Vagina (tissue), 2 donors: Measurements from ENCODE around the gene VAV3.

ENCODE experiments used
- POLR2A ChIP-seq, 2 donors: fragments of 450-650 bp; IDR thresholded peaks; one replicate each; pipeline ENCODE4 v1.6.1; 2017; ENCODE audit warnings: antibody characterized with exemption in 2 of 2, mild to moderate bottlenecking in 2 of 2, moderate library complexity in 2 of 2
- TF ChIP-seq, protein P1 (sequence below), 3 experiments: fragments of 450-650 bp in 2 of 3; fragments of 200-600 bp in 1 of 3; sonication (generic) in 1 of 3; IDR thresholded peaks; one replicate each; pipeline ENCODE4 v1.5.1; 2017 to 2019; ENCODE audit warnings: antibody characterized with exemption in 3 of 3, mild to moderate bottlenecking in 2 of 3, moderate library complexity in 2 of 3

DNA sequence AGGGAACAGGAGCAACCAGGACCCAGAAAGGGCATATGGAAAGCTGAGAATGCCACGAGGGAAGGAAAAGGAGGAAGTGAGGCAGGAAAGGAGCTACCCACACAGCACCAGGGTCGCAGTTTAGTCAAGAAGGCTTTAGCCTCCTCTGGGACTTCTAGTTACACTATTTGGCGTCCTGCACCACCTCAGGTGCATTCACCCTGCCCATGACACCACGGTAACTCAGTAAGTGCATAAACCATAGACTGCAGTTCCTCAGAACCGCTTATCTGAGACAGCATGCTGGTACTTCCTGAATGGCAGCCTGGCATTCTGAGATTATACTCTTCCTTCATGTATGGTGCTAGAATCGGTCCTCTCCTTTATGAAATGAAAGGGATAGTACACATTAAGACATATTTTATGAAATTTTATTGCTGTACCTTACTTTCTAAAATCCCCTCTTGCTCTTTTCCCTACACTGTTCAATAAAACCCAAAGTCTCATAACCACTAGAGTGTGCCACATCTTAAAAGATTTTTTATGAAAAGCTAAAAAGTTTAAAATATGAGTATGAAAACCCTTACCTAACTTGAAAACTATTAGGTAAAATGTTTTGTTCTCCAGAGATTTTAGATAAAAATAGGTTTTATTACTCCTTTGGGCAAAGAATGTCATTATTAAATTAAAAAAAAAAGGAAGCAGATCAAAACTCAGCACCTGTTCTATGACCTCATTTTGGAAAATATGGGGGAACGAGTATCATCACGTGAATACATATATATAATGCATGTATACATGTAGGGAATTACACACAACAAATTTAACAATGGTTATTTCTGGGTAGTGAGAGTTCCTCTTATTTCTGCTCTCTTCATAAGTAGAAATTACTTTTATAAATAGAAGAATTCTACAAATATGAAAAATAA is 67.3 kb downstream of the VAV3 start:
- no peak for TF ChIP-seq POLR2A (IDR thresholded peaks at IDR 0.05)
- TF ChIP-seq, protein P1, sequence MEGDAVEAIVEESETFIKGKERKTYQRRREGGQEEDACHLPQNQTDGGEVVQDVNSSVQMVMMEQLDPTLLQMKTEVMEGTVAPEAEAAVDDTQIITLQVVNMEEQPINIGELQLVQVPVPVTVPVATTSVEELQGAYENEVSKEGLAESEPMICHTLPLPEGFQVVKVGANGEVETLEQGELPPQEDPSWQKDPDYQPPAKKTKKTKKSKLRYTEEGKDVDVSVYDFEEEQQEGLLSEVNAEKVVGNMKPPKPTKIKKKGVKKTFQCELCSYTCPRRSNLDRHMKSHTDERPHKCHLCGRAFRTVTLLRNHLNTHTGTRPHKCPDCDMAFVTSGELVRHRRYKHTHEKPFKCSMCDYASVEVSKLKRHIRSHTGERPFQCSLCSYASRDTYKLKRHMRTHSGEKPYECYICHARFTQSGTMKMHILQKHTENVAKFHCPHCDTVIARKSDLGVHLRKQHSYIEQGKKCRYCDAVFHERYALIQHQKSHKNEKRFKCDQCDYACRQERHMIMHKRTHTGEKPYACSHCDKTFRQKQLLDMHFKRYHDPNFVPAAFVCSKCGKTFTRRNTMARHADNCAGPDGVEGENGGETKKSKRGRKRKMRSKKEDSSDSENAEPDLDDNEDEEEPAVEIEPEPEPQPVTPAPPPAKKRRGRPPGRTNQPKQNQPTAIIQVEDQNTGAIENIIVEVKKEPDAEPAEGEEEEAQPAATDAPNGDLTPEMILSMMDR (IDR thresholded peaks at IDR 0.05): no peak
